NCI-H748 treated with DMSO at 0.1 percent for 48 hours (cell line): Measurements from ENCODE around the gene NUSAP1.
"Not testable (repeated sequence)": the region's sequence is repeated elsewhere in the genome, so short reads cannot be mapped to it uniquely, and the experiment has no call there.

Experiments
- DNase-seq: peaks from one replicate; lab custom pipeline; 2025; lab: John Stamatoyannopoulos, UW

The NUSAP1 gene

DNA sequence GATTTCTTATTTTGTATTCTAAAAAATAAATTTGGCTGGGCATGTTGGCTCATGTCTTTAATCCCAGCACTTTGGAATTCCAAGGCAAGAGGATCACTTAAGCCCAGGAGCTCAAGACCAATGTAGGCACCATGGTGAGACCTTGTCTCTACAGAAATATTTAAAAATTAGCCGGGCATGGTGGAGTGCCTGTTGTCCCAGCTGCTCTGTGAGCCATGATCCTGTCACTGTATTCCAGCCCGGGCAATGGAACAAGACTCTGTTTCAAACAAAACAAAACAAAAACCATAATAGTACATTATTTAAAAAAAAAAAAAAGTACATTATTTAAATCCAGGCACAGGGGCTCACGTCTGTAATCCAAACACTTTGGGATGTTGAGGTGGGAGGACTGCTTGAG, 78.8 kb downstream of the NUSAP1 start:
- DNase-seq, result no peak

DNA sequence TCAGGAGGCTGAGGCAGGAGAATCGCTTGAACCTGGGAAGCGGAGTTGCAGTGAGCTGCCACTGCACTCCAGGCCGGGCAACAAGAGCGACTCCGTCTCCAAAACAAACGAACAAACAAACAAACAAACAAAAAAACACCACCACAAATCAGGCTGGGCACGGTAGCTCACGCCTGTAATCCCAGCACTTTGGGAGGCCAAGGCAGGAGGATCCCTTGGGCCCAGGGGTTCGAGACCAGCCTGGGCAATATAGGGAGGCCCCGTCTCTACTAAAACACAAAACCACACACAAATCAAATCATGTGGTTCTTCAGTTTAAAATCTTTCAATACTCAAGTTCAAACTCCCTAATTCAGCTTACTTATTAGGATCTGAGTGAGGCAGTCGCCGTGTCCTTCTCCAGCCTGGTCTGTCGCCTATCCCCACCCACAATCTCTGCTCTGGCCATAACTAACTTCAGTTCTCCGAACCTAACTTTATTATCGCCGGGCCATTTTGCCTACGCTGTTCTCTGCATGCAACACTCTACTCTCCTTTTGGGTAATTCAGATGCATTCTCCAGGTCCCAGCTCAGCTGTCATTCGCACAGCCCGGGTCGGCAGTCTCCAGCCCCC, 83.6 kb downstream of the NUSAP1 start:
- no peak for DNase-seq

DNA sequence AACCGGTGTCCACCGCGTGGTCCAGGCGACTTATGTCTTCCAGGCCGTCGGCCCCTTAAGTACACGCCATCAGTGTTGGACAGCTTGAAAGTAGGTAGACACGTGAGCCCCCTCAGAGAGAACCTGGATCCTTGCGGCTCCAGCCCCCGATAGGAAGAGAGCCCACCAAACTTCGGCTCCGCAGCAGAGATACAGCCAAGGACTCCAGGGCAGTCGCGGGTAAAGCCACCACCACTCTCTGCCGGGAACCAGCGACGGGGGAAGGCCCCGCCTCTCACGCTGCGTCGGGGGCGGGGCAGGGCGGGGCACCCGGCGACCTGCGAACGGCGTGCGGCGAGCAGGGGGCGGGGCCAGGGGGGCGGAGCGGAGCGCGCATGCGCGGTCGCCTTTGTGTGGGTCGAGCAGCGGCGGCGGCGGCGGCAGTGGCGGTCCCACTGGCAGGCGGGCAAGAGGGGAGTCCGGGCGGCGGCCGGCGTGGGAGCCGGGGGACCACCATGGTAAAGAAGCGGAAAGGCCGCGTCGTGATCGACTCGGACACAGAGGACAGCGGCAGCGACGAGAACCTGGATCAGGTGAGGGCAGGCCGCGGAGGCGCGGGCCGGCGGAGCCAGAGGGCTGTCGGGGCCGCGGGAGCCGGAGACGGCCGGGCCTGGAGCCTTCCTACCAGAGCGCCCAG, 84.2 kb downstream of the NUSAP1 start, which contains the start of gene RTF1:
Gene RTF1 (plus strand): TSS at position 354 of the 676 bp plus-strand sequence. CDS start 21 bp downstream, at position 375.
- peak; percentile 52 for DNase-seq

DNA sequence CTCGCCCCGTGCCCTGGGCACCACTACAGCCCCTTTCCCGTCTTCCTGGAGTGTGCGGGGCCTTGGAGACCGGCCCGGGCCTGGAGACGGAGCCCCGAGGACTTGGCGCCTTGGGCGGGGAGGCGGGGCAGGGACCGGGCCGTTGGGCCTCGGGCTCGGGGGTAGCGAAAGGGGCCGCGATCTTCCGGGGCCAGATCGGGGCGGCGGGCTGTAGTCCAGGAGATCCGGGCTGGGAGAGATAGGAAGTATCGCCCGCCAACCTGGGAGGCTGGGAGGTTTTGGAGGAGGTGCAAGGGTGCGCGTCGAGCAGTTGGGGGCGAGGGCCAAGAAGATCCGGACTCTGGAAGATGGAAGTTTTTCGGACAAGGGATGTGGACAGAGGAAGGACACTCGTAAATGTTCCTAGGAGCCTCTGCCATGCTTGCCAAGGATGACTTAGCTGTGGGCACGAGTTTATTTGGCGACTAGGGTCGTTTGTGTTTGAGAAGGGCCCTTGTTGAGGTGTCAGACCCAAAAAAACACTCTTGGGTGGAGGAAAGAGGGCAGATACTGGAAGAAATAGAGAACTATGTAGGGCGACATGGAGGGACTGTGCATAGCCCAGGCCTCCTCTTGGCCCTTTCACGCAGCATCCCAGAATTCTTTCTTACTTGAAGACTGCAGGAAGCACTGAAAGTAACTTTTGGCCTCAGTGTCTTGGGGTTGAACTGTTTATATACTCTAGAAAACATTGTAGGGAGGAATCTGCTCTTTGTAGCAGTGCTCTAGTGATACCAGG, 84.9 kb downstream of the NUSAP1 start:
- DNase-seq, result no peak

DNA sequence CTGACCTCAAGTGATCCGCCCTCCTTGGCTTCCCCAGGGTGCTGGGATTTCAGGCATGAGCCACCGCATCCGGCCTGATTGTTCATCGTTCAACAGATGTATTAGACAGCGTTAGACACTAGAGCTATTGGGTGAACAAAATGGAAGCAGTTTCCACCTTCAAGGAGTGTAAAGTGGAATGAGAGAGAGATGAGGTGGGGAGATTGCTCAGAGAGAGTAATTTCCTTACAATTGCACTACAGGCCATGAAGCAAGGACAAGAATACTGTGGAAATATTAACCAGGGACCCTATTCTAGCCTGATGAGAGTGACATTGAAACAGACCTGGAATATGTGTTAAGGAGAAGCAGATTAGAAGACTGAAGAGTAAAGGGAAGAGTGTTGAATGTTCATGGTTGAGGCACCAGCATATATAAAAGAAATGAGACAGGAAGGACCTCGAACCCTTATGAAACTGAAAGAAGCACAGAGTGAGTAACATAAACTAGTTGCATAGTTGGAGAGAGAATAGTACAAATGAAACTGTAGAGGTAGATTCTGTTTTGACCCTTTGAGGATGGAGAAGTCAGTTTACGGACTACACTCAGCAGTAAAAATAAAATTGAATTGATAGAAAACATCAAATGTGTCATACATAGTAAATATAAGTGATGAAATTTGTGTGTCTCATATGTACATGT, 91.4 kb downstream of the NUSAP1 start:
- DNase-seq, result no peak

DNA sequence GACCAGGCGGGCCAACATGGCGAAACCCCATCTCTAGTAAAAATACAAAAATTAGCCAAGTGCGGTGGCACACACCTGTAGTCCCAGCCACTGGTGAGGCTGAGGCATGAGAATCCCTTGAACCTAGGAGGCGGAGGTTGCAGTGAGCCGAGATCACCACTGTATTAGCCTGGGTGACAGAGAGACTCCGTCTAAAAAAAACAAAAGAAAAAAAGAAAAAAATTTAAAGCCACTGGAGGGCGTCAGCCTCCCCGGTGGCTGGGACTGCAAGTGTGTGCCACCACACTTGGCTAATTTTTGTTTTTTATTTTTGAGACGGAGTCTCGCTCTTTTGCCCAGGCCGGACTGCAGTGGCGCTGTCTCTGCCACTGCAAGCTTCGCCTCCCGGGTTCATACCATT, 92.1 kb downstream of the NUSAP1 start:
- no peak for DNase-seq

DNA sequence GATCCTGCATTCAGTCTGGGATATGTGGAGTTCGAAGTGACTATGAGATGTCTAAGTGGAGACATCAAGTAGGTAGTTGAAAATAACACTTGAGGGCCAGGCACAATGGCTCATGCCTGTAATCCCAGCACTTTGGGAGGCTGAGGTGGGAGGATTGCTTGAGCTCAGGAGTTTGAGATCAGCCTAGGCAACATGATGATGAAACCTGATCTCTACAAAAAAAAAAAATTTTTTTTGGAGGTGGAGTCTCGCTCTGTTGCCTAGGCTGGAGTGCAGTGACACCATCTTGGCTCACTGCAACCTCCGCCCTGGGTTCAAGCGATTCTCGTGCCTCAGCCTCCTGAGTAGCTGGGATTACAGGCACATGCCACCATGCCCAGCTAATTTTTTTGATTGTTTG, 93.2 kb downstream of the NUSAP1 start:
- not testable (repeated sequence) for DNase-seq

DNA sequence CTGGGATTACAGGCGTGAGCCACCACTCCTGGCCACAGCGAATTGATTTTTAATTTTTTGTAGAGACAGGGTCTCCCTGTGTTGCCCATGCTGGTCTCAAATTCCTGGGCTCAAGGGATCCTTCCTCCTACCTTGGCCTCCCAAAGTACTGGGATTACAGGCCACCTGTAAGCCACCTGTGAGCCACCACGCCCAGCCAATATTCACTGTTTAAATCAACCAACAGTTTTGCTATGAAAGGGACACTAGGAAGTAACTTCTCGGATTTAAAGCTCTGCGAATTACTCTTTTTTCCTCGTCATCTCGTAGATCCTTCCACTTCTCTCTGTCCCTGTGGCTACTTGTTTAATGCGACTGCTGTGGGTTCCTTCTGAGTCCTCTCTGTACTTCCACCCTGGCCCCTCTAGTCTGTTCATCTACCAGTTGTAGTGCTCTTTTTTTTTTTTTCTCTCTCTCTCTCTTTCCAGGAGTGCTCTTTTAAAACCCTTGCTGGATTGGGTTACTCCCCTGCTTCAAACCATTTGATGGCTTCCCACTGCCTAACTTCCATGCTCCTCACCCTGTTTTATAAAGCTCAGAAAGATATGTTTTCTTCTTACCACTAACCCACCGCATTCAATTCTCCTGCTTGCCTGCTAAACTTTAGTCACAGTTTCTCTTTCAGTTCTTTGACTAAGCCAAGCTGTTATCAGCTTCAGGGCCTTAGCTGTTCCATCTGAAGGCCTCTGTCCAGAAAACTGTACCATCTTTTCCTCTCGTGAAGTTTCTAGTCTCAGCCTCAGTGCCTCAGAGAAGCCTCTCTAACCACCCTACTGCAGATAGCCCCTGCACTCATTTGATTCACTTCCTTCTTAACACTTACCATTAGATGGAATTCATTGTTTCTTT, 96.6 kb downstream of the NUSAP1 start:
- DNase-seq, result no peak
